ENCODE results near the gene ESR2.

- no peak for TF ChIP-seq POLR2A (IDR thresholded peaks at IDR 0.05)
- no peak for TF ChIP-seq CTCF (IDR thresholded peaks at IDR 0.05)
- TF ChIP-seq EP300 (IDR thresholded peaks at IDR 0.05), result no peak
These were observed 181.1 kb downstream of the ESR2 start for GRCh38 chr14:64112867-64113678.
